Inferior parietal cortex (tissue), 1 donor: ENCODE data around the gene SLC38A10.

Source experiments
- DNase-seq: peaks from one replicate; pipeline ENCODE4 v3.0.0-alpha.2; 2016; ENCODE audit errors: extremely low spot score

The SLC38A10 gene

GRCh38 chr17:81295031-81295675 is at the start of gene SLC38A10:
Gene SLC38A10, minus strand, starts transcription at chr17:81295307. Its CDS starts 386 bp downstream, at chr17:81294921.
- peak; percentile 93 for DNase-seq

GRCh38 chr17:81342269-81343070 is 47.4 kb upstream of the SLC38A10 start:
- DNase-seq = no peak

- no peak for DNase-seq
These were observed 46.6 kb upstream of the SLC38A10 start for GRCh38 chr17:81341516-81342268.

- no peak for DNase-seq
These were observed 45.8 kb upstream of the SLC38A10 start for GRCh38 chr17:81340607-81341515.

- no peak for DNase-seq
These were observed 44.6 kb upstream of the SLC38A10 start for GRCh38 chr17:81339534-81340296.

GRCh38 chr17:81339191-81339533 is 44.1 kb upstream of the SLC38A10 start:
- DNase-seq = no peak

- DNase-seq = no peak
These were observed 43.4 kb upstream of the SLC38A10 start for GRCh38 chr17:81338274-81339190.

GRCh38 chr17:81337476-81337879 is 42.4 kb upstream of the SLC38A10 start:
- DNase-seq = no peak

GRCh38 chr17:81336930-81337325 is 41.8 kb upstream of the SLC38A10 start:
- DNase-seq = no peak

GRCh38 chr17:81336296-81336929 is 41.3 kb upstream of the SLC38A10 start:
- DNase-seq = no peak

- no peak for DNase-seq
These were observed 40.7 kb upstream of the SLC38A10 start for GRCh38 chr17:81335773-81336157.

- DNase-seq = no peak
These were observed 40.1 kb upstream of the SLC38A10 start for GRCh38 chr17:81334987-81335772.

- no peak for DNase-seq
These were observed 39.3 kb upstream of the SLC38A10 start for GRCh38 chr17:81334391-81334901.

- no peak for DNase-seq
These were observed 38.7 kb upstream of the SLC38A10 start for GRCh38 chr17:81333616-81334368.

GRCh38 chr17:81332914-81333528 is 37.9 kb upstream of the SLC38A10 start:
- DNase-seq = no peak

- DNase-seq = no peak
These were observed 37.2 kb upstream of the SLC38A10 start for GRCh38 chr17:81332118-81332834.
